ENCODE measurements around the gene ADGRV1.

ADGRV1 gene

GRCh38 chr5:90881626-90882150 lies 323.1 kb downstream of the ADGRV1 start:
- H3K4me3 ChIP-seq (ENCODE audit: low read depth, low read length): no peak overlapping the region
- no peak for TF ChIP-seq CTCF (IDR thresholded peaks at IDR 0.05; ENCODE audit: low read depth, low read length, missing control alignments)
- DNase-seq (ENCODE audit: low read depth): no peak
- in situ Hi-C loops (cut with HindIII; ENCODE audit: low sequenced_read_pairs): no loop called here

- H3K4me3 ChIP-seq (ENCODE audit: low read depth, low read length): no peak overlapping the region
- TF ChIP-seq CTCF (IDR thresholded peaks at IDR 0.05; ENCODE audit: low read depth, low read length, missing control alignments): no peak
- no peak for DNase-seq (ENCODE audit: low read depth)
- in situ Hi-C loops (cut with HindIII; ENCODE audit: low sequenced_read_pairs): no loop called here
Observed at GRCh38 chr5:90882448-90882847, 323.9 kb downstream of the ADGRV1 start.

GRCh38 chr5:90885180-90885868 lies 326.7 kb downstream of the ADGRV1 start:
- no peak overlapping the region for H3K4me3 ChIP-seq (ENCODE audit: low read depth, low read length)
- in situ Hi-C loops (cut with HindIII; ENCODE audit: low sequenced_read_pairs): no loop called here
- DNase-seq (ENCODE audit: low read depth): no peak
- TF ChIP-seq CTCF (IDR thresholded peaks at IDR 0.05; ENCODE audit: low read depth, low read length, missing control alignments): no peak

GRCh38 chr5:90886381-90886780 lies 327.8 kb downstream of the ADGRV1 start:
- no peak for DNase-seq (ENCODE audit: low read depth)
- in situ Hi-C loops (cut with HindIII; ENCODE audit: low sequenced_read_pairs): no loop called here
- no peak overlapping the region for H3K4me3 ChIP-seq (ENCODE audit: low read depth, low read length)
- TF ChIP-seq CTCF (IDR thresholded peaks at IDR 0.05; ENCODE audit: low read depth, low read length, missing control alignments): no peak

GRCh38 chr5:90888511-90889324 lies 330.1 kb downstream of the ADGRV1 start:
- TF ChIP-seq CTCF (IDR thresholded peaks at IDR 0.05; ENCODE audit: low read depth, low read length, missing control alignments): no peak
- H3K4me3 ChIP-seq (ENCODE audit: low read depth, low read length): no peak overlapping the region
- peak; percentile 77 for DNase-seq (ENCODE audit: low read depth)
- in situ Hi-C loops (cut with HindIII; ENCODE audit: low sequenced_read_pairs): no loop called here

GRCh38 chr5:90889325-90889600 lies 330.7 kb downstream of the ADGRV1 start:
- no peak for TF ChIP-seq CTCF (IDR thresholded peaks at IDR 0.05; ENCODE audit: low read depth, low read length, missing control alignments)
- in situ Hi-C loops (cut with HindIII; ENCODE audit: low sequenced_read_pairs): no loop called here
- no peak for DNase-seq (ENCODE audit: low read depth)
- no peak overlapping the region for H3K4me3 ChIP-seq (ENCODE audit: low read depth, low read length)

All from astrocyte of the cerebellum (primary cell).